ENCODE data around the gene CDC25B. TPM values are rescaled to one million over a fixed set of nuclear protein-coding genes. Genes with fewer than 3 reads are reported as not detected.
"Not testable (repeated sequence)": the region's sequence is repeated elsewhere in the genome, so short reads cannot be mapped to it uniquely, and the experiment has no call there.

The CDC25B gene
- total RNA-seq, 1 experiment from 2014 or later = 104 TPM

GRCh38 chr20:3784863-3785239, 11.3 kb upstream of the CDC25B start:
- no peak for DNase-seq (ENCODE audit: low read depth)

- DNase-seq (ENCODE audit: low read depth) = no peak
These were observed 10.6 kb upstream of the CDC25B start for GRCh38 chr20:3785240-3786125.

DNA sequence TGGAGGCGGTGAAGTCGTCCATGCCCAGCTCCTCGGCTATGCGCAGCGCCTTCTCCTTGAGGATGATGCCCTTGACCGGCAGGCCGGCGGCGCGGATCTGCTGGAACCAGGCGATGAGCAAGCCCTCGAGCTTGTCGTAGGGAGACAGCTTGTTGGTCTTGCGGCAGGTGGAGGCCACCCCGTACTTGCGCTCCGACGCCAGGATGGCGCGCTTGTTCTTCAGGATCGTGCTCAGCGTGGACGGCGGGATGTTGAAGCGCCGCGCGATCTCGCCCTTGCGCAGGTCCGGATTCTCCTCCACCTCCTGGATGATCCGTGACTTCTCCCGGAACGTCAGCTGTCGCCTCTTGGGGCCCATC, 10.0 kb upstream of the CDC25B start:
- peak; percentile 74 for DNase-seq (ENCODE audit: low read depth)

DNA sequence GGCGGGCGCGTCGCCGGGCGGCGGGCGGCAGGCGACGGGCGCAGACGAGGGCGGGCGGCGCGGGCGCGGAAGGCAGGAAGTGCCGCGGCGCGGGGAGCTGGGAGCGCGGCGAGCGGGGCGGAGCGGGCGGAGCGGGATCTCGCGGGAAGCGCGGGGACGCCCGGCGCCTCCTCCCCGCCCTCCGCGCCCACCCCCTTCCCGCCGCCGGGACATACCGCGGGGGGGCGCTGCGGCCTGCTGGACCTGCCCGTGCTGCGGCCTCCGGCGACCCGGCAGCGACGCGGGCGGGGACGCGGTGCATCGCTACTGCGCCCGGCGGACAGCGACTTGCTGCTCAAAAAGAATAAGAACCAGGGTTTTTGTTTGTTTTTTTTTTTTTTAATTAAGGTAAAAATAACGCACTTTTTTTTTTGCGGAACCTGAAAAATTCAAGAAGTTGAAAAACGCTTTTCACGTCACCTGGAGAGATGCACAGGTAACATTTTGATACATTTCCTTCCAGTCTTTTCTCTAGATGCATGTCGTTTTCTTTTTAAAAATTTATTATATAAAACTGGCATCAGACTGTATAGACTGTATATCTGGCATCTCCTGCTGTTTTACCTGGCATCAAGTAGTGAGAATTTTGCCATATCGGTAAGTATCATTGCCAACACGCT, 9.3 kb upstream of the CDC25B start, which contains the start of gene CENPB:
TSS of gene CENPB (minus strand) at position 76 of the 659 bp plus-strand sequence. CDS start 257 bp downstream, outside the sequence.
- DNase-seq (ENCODE audit: low read depth) = peak; percentile 85

DNA sequence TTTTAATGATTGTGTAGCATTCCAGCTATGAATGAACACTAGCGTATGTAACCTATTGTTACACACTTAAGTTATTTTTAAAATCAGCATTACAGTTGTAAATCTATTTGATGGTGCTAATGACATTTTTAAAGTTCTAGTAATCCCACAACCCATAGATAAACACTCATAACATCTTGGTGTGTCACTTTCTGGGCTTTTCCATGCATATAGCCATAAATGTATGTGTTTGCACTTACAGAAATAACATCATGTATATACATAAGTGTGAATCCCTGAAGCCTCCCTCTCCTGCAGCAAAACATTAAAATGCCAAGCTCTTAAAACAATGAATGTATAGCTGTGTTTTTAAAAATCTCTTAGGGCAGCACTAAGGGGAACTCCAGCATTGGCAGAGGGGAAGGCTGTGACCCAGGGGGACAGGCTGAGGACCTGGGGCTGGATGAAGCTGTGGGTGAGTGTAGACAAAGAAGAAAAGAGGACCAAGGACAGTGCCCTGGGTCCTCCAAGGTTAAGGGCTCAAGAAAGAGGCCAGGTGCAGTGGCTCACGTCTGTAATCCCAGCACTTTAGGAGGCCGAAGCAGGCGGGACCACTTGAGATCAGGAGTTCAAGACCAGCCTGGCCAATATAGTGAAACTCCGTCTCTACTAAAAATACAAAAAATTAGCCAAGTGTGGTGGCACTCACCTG, 8.6 kb upstream of the CDC25B start:
- DNase-seq (ENCODE audit: low read depth) = no peak

- peak; percentile 28 for DNase-seq (ENCODE audit: low read depth)
These were observed 7.4 kb upstream of the CDC25B start for GRCh38 chr20:3788685-3789155.

DNA sequence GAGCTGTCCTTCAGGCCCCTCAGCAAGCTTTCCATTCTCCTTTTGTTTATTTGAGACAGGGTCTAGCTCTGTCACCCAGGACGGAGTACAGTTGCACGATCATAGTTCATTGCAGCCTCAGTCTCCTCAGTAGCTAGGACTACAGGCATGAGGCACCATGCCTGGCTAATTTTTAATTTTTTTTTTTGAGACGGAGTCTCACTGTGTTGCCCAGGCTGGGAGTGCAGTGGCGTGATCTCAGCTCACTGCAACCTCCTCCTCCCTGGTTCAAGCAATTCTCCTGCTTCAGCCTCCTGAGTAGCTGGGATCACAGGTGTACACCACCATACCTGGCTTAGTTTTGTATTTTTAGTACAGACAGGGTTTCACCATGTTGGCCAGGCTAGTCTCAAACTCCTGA, 6.9 kb upstream of the CDC25B start:
- not testable (repeated sequence) for DNase-seq (ENCODE audit: low read depth)

DNA sequence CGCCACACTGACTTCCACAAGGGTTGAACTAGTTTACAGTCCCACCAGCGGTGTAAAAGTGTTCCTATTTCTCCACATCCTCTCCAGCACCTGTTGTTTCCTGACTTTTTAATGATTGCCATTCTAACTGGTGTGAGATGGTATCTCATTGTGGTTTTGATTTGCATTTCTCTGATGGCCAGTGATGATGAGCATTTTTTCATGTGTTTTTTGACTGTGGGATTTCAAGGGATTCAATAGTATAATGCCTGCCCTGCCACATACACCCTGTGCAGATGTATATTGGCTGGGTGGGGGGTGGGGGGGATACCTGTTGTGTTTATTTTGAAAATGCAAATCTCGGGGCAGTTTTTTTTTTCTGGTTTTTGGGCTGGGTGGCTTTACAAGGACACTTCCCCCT, 1.9 kb upstream of the CDC25B start:
- not testable (repeated sequence) for DNase-seq (ENCODE audit: low read depth)

- no peak for DNase-seq (ENCODE audit: low read depth)
These were observed 1.2 kb upstream of the CDC25B start for GRCh38 chr20:3794701-3795420.

DNA sequence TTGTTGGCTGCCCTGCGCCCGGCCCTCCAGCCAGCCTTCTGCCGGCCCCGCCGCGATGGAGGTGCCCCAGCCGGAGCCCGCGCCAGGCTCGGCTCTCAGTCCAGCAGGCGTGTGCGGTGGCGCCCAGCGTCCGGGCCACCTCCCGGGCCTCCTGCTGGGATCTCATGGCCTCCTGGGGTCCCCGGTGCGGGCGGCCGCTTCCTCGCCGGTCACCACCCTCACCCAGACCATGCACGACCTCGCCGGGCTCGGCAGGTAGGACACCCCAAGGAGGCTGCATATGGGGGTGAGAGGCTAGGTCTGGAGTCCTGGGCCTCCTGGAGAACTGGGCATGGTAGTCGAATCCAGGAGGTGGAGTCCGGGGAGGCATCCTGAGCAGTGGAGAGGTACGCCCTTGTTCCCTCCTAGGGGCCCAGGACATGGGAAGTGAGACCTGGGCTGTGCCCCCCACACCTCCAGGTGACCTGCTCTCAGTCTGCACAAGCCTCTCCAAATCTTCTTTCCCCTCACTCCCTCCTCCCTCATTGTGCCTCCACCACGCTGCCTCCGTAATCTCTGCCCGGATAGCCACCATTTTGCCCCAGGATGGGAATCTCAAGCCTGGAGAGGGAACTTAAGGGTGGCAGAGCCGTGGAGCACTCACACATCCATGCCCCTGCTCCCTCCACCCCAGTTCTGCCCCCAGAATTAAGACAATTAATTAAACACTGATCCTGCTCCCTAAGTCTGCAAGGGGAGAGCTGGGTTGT, 541 bp downstream of the CDC25B start:
- DNase-seq (ENCODE audit: low read depth) = no peak

DNA sequence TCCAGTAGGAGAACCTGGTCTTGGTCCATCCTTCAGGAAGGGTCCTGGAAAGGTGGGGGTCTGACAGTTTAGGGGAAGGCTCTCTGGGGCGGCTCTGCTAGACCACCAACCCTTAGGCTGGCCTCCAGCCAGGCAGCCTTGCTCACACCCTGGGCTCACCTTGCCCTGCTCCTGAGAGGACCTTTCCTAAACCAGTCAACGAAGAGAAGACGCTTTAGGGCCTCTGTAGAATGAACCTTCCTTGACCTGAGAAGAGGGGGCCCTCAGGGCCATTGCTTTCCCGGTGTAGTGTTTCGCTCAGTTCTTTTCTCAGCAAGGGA, 1.1 kb downstream of the CDC25B start:
- no peak for DNase-seq (ENCODE audit: low read depth)

DNA sequence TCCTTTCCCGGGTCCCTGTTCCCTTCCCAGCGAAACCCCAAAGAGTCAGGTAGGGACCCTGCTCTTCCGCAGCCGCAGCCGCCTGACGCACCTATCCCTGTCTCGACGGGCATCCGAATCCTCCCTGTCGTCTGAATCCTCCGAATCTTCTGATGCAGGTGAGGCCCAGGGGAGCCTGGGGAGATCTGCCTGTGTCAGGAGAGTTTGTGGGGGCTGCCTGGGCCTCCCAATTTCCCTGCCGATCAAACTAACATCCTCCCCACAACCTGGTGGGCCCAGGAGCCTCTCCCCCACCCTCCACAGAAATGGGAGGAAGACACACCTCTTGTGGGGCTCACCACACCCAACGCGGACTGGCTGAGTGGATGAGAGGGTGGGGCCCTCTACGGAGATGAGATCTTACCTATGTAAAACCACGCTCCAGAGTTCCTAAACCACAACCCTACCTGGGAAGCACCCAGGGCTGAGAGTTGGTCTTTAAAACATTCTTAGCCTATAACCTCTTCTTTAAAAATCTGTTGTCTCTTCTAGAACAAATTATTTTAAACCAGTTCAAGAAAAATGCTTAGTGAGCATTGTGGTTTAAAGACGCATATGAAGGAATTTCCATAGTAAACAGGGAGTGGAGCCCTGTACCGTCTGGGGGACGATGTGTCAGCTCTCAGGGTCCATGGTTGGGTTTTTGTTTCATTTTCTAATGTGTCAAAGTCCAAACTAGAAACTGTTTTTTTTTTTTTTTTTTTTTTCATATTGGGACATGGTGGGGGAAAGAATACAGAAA, 1.7 kb downstream of the CDC25B start:
- peak; percentile 62 for DNase-seq (ENCODE audit: low read depth)

DNA sequence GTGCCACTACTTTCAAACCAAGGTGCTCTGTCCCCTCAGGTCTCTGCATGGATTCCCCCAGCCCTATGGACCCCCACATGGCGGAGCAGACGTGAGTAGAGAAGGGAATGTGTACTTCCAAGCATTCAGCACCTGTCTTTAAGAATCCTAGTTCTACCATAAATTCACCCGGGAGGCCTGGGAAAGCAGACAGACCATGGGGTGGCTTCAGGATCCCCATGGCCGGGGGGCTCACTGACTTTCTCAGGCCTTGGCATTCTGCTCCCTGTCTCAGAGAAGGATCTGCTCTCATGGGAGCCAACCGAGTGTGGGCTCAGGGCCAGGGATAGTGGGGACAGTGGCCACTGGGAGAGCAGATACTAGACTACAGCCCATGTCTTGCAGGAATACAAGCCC, 2.3 kb downstream of the CDC25B start:
- no peak for DNase-seq (ENCODE audit: low read depth)

GRCh38 chr20:3798908-3799248, 2.8 kb downstream of the CDC25B start:
- DNase-seq (ENCODE audit: low read depth) = no peak

- no peak for DNase-seq (ENCODE audit: low read depth)
These were observed 4.3 kb downstream of the CDC25B start for GRCh38 chr20:3800256-3800877.

DNA sequence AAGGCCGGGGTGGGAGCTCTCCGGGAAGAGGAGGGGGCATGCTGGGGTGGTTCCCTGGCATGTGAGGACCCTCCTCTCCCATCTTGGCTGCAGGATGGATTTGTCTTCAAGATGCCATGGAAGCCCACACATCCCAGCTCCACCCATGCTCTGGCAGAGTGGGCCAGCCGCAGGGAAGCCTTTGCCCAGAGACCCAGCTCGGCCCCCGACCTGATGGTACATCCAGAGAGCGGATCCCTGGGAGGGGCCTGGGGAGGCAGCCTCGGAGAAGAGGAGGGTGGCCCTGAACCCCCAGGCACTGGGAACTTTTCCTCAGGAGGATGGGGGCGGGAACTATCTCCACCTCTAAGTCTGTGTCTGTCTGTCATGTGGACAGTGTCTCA, 4.8 kb downstream of the CDC25B start:
- no peak for DNase-seq (ENCODE audit: low read depth)

GRCh38 chr20:3801299-3801698, 5.2 kb downstream of the CDC25B start:
- DNase-seq (ENCODE audit: low read depth) = no peak

- DNase-seq (ENCODE audit: low read depth) = no peak
These were observed 5.7 kb downstream of the CDC25B start for GRCh38 chr20:3801846-3802245.

DNA sequence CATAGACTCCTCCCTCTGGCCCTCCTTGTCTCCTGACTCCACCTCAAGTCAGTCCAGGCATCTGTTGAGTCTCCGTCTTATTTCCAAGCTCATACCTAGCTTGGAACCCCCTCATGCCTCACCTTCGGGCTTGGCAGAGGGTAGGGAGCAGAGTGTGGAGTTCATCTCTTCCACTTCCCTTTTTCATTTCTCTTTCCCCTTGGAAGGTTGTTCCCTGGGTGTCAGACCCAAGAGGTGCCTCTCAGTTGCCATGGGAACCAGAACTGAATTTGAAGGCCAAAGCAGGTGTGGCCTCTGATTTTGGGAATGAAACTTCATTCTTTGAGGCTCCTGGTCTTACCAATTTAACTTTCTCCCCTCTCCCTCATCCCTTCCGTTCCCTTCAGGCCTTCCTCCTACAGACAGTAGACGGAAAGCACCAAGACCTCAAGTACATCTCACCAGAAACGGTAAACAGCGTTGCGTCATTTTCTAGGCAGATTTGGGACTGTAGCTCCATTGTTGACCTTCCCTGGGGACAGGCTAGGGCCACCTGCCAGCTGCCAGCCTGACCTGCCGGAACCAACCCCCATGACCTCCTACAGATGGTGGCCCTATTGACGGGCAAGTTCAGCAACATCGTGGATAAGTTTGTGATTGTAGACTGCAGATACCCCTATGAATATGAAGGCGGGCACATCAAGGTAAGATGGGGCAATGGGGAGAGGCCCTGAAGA, 6.6 kb downstream of the CDC25B start:
- DNase-seq (ENCODE audit: low read depth) = no peak
